Esophagus squamous epithelium (tissue), 5 donors: ENCODE results near the gene VAPB. TPM values are rescaled to one million over a fixed set of nuclear protein-coding genes. Genes with fewer than 3 reads are reported as not detected.

Experiments used
- DNase-seq: peaks from one replicate; lab custom pipeline; 2025; lab: John Stamatoyannopoulos, UW
- H3K27ac ChIP-seq, 4 donors: fragments of 200-600 bp; sonication (generic); one replicate each; pipeline ENCODE4 v1.5.1; 2016 to 2019; ENCODE audit warnings: mild to moderate bottlenecking in 1 of 4
- H3K27me3 ChIP-seq, 4 donors: fragments of 200-600 bp; sonication (generic); 1 replicate in 3 of 4; 2 replicates in 1 of 4; pipeline versions ENCODE4 v1.5.1 to v1.6.0; 2017 to 2021; ENCODE audit warnings: antibody characterized with exemption in 1 of 4
- H3K36me3 ChIP-seq, 3 donors: fragments of 200-600 bp; sonication (generic); one replicate each; pipeline ENCODE4 v1.5.1; 2016 to 2019
- H3K4me1 ChIP-seq, 3 donors: fragments of 200-600 bp; sonication (generic); one replicate each; pipeline ENCODE4 v1.5.1; 2017 to 2019
- H3K4me3 ChIP-seq, 4 donors: fragments of 200-600 bp; sonication (generic); 1 replicate in 3 of 4; 2 replicates in 1 of 4; pipeline ENCODE4 v1.5.1; 2016 to 2019; ENCODE audit warnings: mild to moderate bottlenecking in 2 of 4, moderate library complexity in 1 of 4
- H3K9me3 ChIP-seq, 3 donors: fragments of 200-600 bp; sonication (generic); one replicate each; pipeline ENCODE4 v1.5.1; 2016 to 2019
- POLR2A ChIP-seq, 4 donors: fragments of 450-650 bp; IDR thresholded peaks; one replicate each; pipeline ENCODE4 v1.6.1; 2017; ENCODE audit warnings: antibody characterized with exemption in 4 of 4, mild to moderate bottlenecking in 4 of 4, moderate library complexity in 3 of 4
- WGBS, 2 donors: methylation state at CpG; one replicate each; pipeline ENCODE4 v1.1.5; 2018; 5-methylcytosine and 5-hydroxymethylcytosine counted together
- intact Hi-C: fragments of 100-400 bp; cut with DNase I; formaldehyde crosslinking; loops from one replicate; pipeline ENCODE4 v1.15.0; 2022
- total RNA-seq, 4 donors: library from RNA; depleted of rRNA; stranded (reverse); fragments of >200 nt; gene quantifications; one replicate each; pipeline ENCODE4 v1.1.0, GENCODE V29; 2016
- TF ChIP-seq, protein P1 (sequence below), 6 experiments: fragments of 450-650 bp in 4 of 6; fragments of 200-600 bp in 2 of 6; sonication (generic) in 2 of 6; IDR thresholded peaks; one replicate each; pipeline ENCODE4 v1.5.1; 2016 to 2019; ENCODE audit warnings: antibody characterized with exemption in 6 of 6, mild to moderate bottlenecking in 4 of 6, moderate library complexity in 4 of 6
- donor health status: DM: yes; HTN: yes; CAD: no.

VAPB gene
- total RNA-seq, 4 donors from 2014 or later = 11.5 to 21.2 (median 16.6) TPM

DNA sequence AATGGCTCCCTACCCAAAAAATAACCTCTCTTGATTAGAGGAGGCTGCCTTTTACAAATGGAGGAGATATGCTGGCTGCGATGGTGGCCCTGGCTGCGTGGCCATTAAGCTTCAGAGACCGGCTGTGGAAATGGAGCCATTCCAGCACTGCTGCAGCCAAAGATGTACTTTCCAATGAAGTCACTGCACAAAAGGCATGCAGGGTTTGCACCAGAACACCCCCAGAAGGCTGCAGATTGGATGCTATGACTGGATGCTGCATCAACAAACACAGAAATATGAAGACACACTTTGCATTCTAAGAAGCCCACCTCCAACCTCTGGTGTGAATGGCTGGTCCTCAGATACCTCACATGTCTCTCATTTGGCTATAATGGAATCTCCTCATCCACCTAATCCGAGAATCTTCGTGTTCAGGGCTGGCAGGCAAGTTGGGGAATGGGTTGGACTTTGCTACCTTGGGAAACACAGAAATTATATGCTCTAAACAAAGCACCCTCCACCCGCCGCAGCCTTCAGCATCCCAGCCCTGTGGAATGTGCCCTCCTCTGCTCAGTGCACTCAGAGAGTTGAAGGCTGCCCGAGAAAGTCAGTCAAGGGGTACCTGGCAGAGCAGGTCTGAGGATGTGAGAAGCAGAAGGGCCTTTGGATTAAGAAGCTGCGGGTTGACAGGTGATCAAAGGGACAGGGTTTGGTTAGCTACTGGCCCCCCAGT lies 90.9 kb downstream of the VAPB start:
- Histone ChIP-seq H3K9me3 (peaks cover 0 to 10% (median 5%) of the 10 kb centered on the region in 3 donors), H3K27me3 (peaks cover 0 to 7% (median 0%) of the 10 kb centered on the region in 4 donors), H3K4me1 (peaks cover 0 to 10% (median 0%) of the 10 kb centered on the region in 3 donors), H3K4me3 (no peak overlapping the region), H3K36me3 (no peaks in the 10 kb centered on the region), H3K27ac (no peak overlapping the region)
- 68 to 83% methylated on average over 8 to 9 of the region's 9 CpGs for WGBS, 2 donors
- no peak for DNase-seq
- no peak for TF ChIP-seq POLR2A (IDR thresholded peaks at IDR 0.05)
- TF ChIP-seq, protein P1, sequence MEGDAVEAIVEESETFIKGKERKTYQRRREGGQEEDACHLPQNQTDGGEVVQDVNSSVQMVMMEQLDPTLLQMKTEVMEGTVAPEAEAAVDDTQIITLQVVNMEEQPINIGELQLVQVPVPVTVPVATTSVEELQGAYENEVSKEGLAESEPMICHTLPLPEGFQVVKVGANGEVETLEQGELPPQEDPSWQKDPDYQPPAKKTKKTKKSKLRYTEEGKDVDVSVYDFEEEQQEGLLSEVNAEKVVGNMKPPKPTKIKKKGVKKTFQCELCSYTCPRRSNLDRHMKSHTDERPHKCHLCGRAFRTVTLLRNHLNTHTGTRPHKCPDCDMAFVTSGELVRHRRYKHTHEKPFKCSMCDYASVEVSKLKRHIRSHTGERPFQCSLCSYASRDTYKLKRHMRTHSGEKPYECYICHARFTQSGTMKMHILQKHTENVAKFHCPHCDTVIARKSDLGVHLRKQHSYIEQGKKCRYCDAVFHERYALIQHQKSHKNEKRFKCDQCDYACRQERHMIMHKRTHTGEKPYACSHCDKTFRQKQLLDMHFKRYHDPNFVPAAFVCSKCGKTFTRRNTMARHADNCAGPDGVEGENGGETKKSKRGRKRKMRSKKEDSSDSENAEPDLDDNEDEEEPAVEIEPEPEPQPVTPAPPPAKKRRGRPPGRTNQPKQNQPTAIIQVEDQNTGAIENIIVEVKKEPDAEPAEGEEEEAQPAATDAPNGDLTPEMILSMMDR (IDR thresholded peaks at IDR 0.05) = no peak
- intact Hi-C loops = no loop called here

DNA sequence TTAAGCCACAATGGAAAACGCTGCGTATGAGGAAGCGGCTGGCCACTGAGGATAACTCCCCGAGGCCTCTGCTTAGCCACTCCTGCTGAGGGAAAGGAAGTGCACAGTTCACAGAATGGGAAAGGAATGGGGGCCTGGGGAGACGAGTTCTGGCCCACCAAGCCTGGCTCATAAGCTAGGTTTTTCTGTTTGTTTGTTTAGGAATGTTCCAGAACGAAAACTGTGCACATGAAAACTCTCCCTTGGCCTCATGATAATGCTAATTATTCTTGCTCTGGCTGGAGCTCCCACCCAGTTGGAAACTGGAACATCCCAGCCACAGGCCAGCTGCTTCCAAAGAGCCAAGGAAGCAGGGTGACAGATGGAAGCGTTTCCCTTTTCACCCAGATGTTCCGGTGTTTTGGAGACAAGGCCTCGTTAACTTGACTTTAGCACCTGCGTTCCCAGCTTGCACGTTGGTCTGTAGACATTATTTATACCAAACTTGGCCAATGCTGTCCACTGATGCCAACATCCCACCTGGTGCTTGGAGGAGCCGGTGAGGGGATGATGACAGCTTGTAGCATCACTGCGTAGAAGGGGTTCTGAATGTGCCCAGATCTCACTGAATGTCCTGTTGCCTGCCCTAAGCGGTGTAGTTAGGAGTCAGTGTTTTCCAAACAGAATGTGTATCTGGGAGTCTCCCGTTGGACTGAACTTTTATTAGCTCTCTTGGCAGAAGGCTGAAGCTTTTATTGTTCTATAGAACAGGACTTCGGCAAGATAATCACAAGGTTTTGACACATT lies 91.7 kb downstream of the VAPB start:
- Histone ChIP-seq H3K27ac (no peak overlapping the region), H3K4me3 (no peak overlapping the region), H3K36me3 (no peaks in the 10 kb centered on the region), H3K4me1 (peaks cover 0 to 10% (median 0%) of the 10 kb centered on the region in 3 donors), H3K9me3 (peaks cover 0 to 14% (median 9%) of the 10 kb centered on the region in 3 donors), H3K27me3 (peaks cover 0 to 7% (median 0%) of the 10 kb centered on the region in 4 donors)
- TF ChIP-seq, protein P1 (IDR thresholded peaks at IDR 0.05) = no peak
- TF ChIP-seq POLR2A (IDR thresholded peaks at IDR 0.05) = no peak
- 74 to 78% methylated on average over 13 to 14 of the region's 16 CpGs for WGBS, 2 donors
- DNase-seq = no peak
- intact Hi-C loops = no loop called here

DNA sequence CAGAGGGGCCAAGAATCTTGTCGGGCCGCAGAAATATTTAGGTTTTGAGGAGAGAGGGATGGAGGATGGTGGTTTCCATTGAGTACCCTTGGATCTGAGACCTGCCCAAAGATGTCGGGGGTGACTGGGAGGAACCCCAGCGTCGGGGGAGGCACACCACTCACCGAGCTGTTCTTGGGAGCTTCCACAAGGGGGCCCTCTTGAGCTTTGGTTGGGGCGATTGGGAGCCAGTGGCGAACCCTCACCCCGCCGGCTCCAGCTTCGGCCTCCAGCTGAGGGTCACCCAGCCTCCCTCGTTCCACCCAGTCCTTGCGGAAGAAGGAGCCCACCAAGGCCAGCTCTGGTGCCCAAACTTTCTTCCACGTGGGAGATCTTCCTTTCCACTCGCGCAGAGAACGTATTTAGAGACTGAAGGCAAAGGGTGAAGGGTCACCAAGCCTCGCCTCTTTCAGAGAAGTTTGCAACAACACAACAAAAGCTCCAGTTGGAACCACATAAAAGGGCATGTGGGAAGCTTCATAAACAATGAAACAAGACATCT lies 92.5 kb downstream of the VAPB start:
- DNase-seq = no peak

DNA sequence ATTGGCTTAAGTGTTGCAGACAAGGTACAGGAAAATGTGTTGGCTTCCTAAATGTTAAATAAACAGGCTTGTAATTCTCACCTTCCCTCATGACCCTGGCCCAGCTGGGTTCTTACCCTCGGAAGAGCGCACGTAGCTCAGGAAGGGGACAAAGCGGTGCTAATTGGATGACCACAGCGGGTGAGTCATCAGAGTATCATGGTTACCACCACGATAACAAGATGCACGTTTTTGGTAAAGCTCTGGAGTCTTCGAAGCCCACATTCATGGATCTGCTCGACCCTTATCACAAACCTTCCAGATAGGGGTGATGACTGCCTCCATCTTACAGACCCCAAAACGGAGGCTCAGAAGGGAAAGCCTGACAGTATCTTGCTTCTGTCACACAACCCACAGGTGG lies 93.4 kb downstream of the VAPB start:
- Histone ChIP-seq H3K4me3 (no peak overlapping the region), H3K4me1 (peaks cover 0 to 10% (median 0%) of the 10 kb centered on the region in 3 donors), H3K36me3 (no peaks in the 10 kb centered on the region), H3K27ac (no peak overlapping the region), H3K27me3 (peaks cover 0 to 7% (median 0%) of the 10 kb centered on the region in 4 donors), H3K9me3 (peaks cover 0 to 29% (median 18%) of the 10 kb centered on the region in 3 donors)
- no peak for TF ChIP-seq POLR2A (IDR thresholded peaks at IDR 0.05)
- TF ChIP-seq, protein P1 (IDR thresholded peaks at IDR 0.05) = no peak
- no peak for DNase-seq
- 40 to 73% methylated on average over 9 to 10 of the region's 10 CpGs for WGBS, 2 donors
- intact Hi-C loops = no loop called here

More for the DNA sequence above, 92.5 kb downstream of the VAPB start:
- intact Hi-C loops = no loop called here
- Histone ChIP-seq H3K4me3 (no peak overlapping the region), H3K27me3 (peaks cover 0 to 7% (median 0%) of the 10 kb centered on the region in 4 donors), H3K9me3 (peaks cover 0 to 22% (median 17%) of the 10 kb centered on the region in 3 donors), H3K4me1 (peaks cover 0 to 10% (median 0%) of the 10 kb centered on the region in 3 donors), H3K36me3 (no peaks in the 10 kb centered on the region), H3K27ac (no peak overlapping the region)
- TF ChIP-seq, protein P1 (IDR thresholded peaks at IDR 0.05) = peak in 5 of 6 experiments; percentile 13 to 66 (median 47)
- no peak for TF ChIP-seq POLR2A (IDR thresholded peaks at IDR 0.05)
- WGBS, 2 donors = 27 to 64% methylated on average over 6 to 8 of the region's 18 CpGs
